Measurements from ENCODE around the gene ENO3. TPM values are rescaled to one million over a fixed set of nuclear protein-coding genes. Genes with fewer than 3 reads are reported as not detected.
A peak's percentile ranks its signal among the peaks of the same experiment; 100 is the strongest.

Gene ENO3
- total RNA-seq, 1 donor from 2014 or later = 25.3 TPM

- no peak for TF ChIP-seq CTCF (IDR thresholded peaks at IDR 0.05; ENCODE audit: unreplicated experiment)
Observed at GRCh38 chr17:4958102-4958501, 7.2 kb downstream of the ENO3 start.

GRCh38 chr17:4959261-4959965, 8.5 kb downstream of the ENO3 start:
- Mint-ChIP-seq H3K4me3 (no peak overlapping the region), H3K9me3 (no peaks in the 10 kb centered on the region), H3K4me1 (no peaks in the 10 kb centered on the region), H3K36me3 (peaks cover 23% of the 10 kb centered on the region), H3K27me3 (ENCODE audit: low read depth) (no peaks in the 10 kb centered on the region), H3K27ac (no peak overlapping the region)
- no peak for DNase-seq (ENCODE audit: low spot score in 2 of 2, unreplicated experiment in 2 of 2)
- TF ChIP-seq CTCF (IDR thresholded peaks at IDR 0.05; ENCODE audit: unreplicated experiment) = no peak

More at GRCh38 chr17:4958102-4958501, 7.2 kb downstream of the ENO3 start:
- Mint-ChIP-seq H3K36me3 (peaks cover 21% of the 10 kb centered on the region), H3K4me1 (no peaks in the 10 kb centered on the region), H3K27ac (no peak overlapping the region), H3K4me3 (no peak overlapping the region), H3K9me3 (no peaks in the 10 kb centered on the region), H3K27me3 (ENCODE audit: low read depth) (no peaks in the 10 kb centered on the region)
- no peak for DNase-seq (ENCODE audit: low spot score in 2 of 2, unreplicated experiment in 2 of 2)

GRCh38 chr17:4960279-4960922, 9.5 kb downstream of the ENO3 start:
- H3K4me3 Mint-ChIP-seq = no peak overlapping the region
- H3K36me3 Mint-ChIP-seq = peaks cover 26% of the 10 kb centered on the region
- H3K27ac Mint-ChIP-seq = no peak overlapping the region
- DNase-seq (ENCODE audit: low spot score in 2 of 2, unreplicated experiment in 2 of 2) = no peak
- no peak for TF ChIP-seq CTCF (IDR thresholded peaks at IDR 0.05; ENCODE audit: unreplicated experiment)
- H3K9me3 Mint-ChIP-seq = no peaks in the 10 kb centered on the region
- H3K4me1 Mint-ChIP-seq = peaks cover 3% of the 10 kb centered on the region
- H3K27me3 Mint-ChIP-seq (ENCODE audit: low read depth) = no peaks in the 10 kb centered on the region

- TF ChIP-seq CTCF (IDR thresholded peaks at IDR 0.05; ENCODE audit: unreplicated experiment) = no peak
- peak overlapping the region; percentile 75 for H3K27ac Mint-ChIP-seq
- H3K4me3 Mint-ChIP-seq = no peak overlapping the region
- no peak for DNase-seq (ENCODE audit: low spot score in 2 of 2, unreplicated experiment in 2 of 2)
- H3K9me3 Mint-ChIP-seq = no peaks in the 10 kb centered on the region
- H3K36me3 Mint-ChIP-seq = peaks cover 16% of the 10 kb centered on the region
- H3K4me1 Mint-ChIP-seq = peaks cover 30% of the 10 kb centered on the region
- no peaks in the 10 kb centered on the region for H3K27me3 Mint-ChIP-seq (ENCODE audit: low read depth)
Observed at GRCh38 chr17:4965311-4965986, 14.5 kb downstream of the ENO3 start.

- DNase-seq (ENCODE audit: low spot score in 2 of 2, unreplicated experiment in 2 of 2) = peak; percentile 95 to 96
- H3K27me3 Mint-ChIP-seq (ENCODE audit: low read depth) = no peaks in the 10 kb centered on the region
- peaks cover 37% of the 10 kb centered on the region for H3K4me1 Mint-ChIP-seq
- no peak overlapping the region for H3K27ac Mint-ChIP-seq
- H3K36me3 Mint-ChIP-seq = peaks cover 17% of the 10 kb centered on the region
- no peak for TF ChIP-seq CTCF (IDR thresholded peaks at IDR 0.05; ENCODE audit: unreplicated experiment)
- H3K4me3 Mint-ChIP-seq = no peak overlapping the region
- H3K9me3 Mint-ChIP-seq = no peaks in the 10 kb centered on the region
Observed at GRCh38 chr17:4966844-4967538, 16.1 kb downstream of the ENO3 start.
